Activated T-helper 1 cell treated with anti-CD3 and anti-CD28 coated beads, Interleukin-12 subunit alpha, Interleukin-12 subunit beta, Interleukin-2, Interleukin-4 antibody, amounts not matched to agents 30 ng/mL and 10 ng/mL and 1 ng/mL, durations not matched to agents 14 hours and 24 hours and 36 hours (primary cell): ENCODE data around the gene HIRIP3. TPM values are rescaled to one million over a fixed set of nuclear protein-coding genes. Genes with fewer than 3 reads are reported as not detected.

ENCODE experiments used
- DNase-seq: peaks from one replicate; pipeline ENCODE4 v3.0.0; 2021; ENCODE audit warnings: low spot score
- H3K27ac Mint-ChIP-seq: one replicate; pipeline ENCODE4 v1.8.0; 2021; ENCODE audit warnings: mild to moderate bottlenecking, mixed read lengths
- H3K27me3 Mint-ChIP-seq: one replicate; pipeline ENCODE4 v1.8.0; 2022; ENCODE audit warnings: mild to moderate bottlenecking, moderate library complexity, mixed read lengths; ENCODE audit not compliant: insufficient read depth
- H3K36me3 Mint-ChIP-seq: one replicate; pipeline ENCODE4 v1.8.0; 2021; ENCODE audit warnings: low read depth, mixed read lengths
- H3K4me1 Mint-ChIP-seq: one replicate; pipeline ENCODE4 v1.8.0; 2021; ENCODE audit warnings: low read depth, mixed read lengths
- H3K4me3 Mint-ChIP-seq: one replicate; pipeline ENCODE4 v1.8.0; 2021; ENCODE audit warnings: mild to moderate bottlenecking, moderate library complexity, mixed read lengths
- H3K9me3 Mint-ChIP-seq: one replicate; pipeline ENCODE4 v1.8.0; 2021; ENCODE audit warnings: mixed read lengths
- intact Hi-C: fragments of 100-400 bp; cut with micrococcal nuclease; formaldehyde crosslinking; loops from one replicate; pipeline ENCODE4 v1.15.1; 2024
- total RNA-seq: library from RNA; stranded (reverse); gene quantifications from 2 replicates; pipeline ENCODE4 v1.2.3, GENCODE V29; 2022

HIRIP3 gene
- total RNA-seq, 1 donor from 2014 or later, result 50.1 TPM

- H3K9me3 Mint-ChIP-seq, result peaks cover 3% of the 10 kb centered on the region
- intact Hi-C loops, result no loop called here
- no peak for DNase-seq
- H3K4me3 Mint-ChIP-seq, result no peak overlapping the region
- H3K27me3 Mint-ChIP-seq, result peaks cover 16% of the 10 kb centered on the region
- no peaks in the 10 kb centered on the region for H3K36me3 Mint-ChIP-seq
- no peaks in the 10 kb centered on the region for H3K4me1 Mint-ChIP-seq
- no peak overlapping the region for H3K27ac Mint-ChIP-seq
These were observed 47.5 kb downstream of the HIRIP3 start for GRCh38 chr16:29947897-29948296.

GRCh38 chr16:29943846-29944799, 51.3 kb downstream of the HIRIP3 start:
- DNase-seq, result no peak
- intact Hi-C loops, result loop anchor here (5.0 kb wide), 1 partner anchor 93 kb away; no protein-coding TSS in a partner anchor
- Mint-ChIP-seq H3K27me3 (peaks cover 28% of the 10 kb centered on the region), H3K9me3 (no peaks in the 10 kb centered on the region), H3K27ac (no peak overlapping the region), H3K36me3 (no peaks in the 10 kb centered on the region), H3K4me3 (no peak overlapping the region), H3K4me1 (no peaks in the 10 kb centered on the region)

Other genes with a start within 250 kb of the HIRIP3 start
- gene C16orf54, start 249.6 kb downstream of the HIRIP3 start, total RNA-seq, result 21.3 and 24.6 TPM in 2 replicates
- gene ZG16, start 217.4 kb downstream of the HIRIP3 start, total RNA-seq, result not detected in 2 replicates
- 134 and 140 TPM in 2 replicates for gene KIF22, start 204.9 kb downstream of the HIRIP3 start, total RNA-seq
- gene MAZ, start 189.1 kb downstream of the HIRIP3 start, total RNA-seq, result 365 and 380 TPM in 2 replicates
- gene PRRT2, start 183.4 kb downstream of the HIRIP3 start, total RNA-seq, result 1.0 and 1.3 TPM in 2 replicates
- gene PAGR1, start 179.5 kb downstream of the HIRIP3 start, total RNA-seq, result 29.2 and 30.8 TPM in 2 replicates
- gene MVP, start 175.2 kb downstream of the HIRIP3 start, total RNA-seq, result 117 and 124 TPM in 2 replicates
- gene CDIPT, start 132.4 kb downstream of the HIRIP3 start, total RNA-seq, result 83.7 and 85.5 TPM in 2 replicates
- gene SEZ6L2, start 96.1 kb downstream of the HIRIP3 start, total RNA-seq, result 0.16 and 0.32 TPM in 2 replicates
- gene ASPHD1, start 95.1 kb downstream of the HIRIP3 start, total RNA-seq, result 4.2 and 4.7 TPM in 2 replicates
- 53.7 and 58.2 TPM in 2 replicates for gene KCTD13, start 69.4 kb downstream of the HIRIP3 start, total RNA-seq
- gene TMEM219, start 33.5 kb downstream of the HIRIP3 start, total RNA-seq, result 41.5 and 43.7 TPM in 2 replicates
- gene TAOK2, start 21.7 kb downstream of the HIRIP3 start, total RNA-seq, result 38.5 and 39.7 TPM in 2 replicates
- gene INO80E, start 624 bp upstream of the HIRIP3 start, total RNA-seq, result 128 and 137 TPM in 2 replicates
- 2.0 and 2.3 TPM in 2 replicates for gene DOC2A, start 15.4 kb upstream of the HIRIP3 start, total RNA-seq
- not detected in 2 replicates for gene C16orf92, start 27.6 kb upstream of the HIRIP3 start, total RNA-seq
- 1.6 and 1.9 TPM in 2 replicates for gene TLCD3B, start 35.7 kb upstream of the HIRIP3 start, total RNA-seq
- 1,715 and 1,718 TPM in 2 replicates for gene ALDOA, start 70.1 kb upstream of the HIRIP3 start, total RNA-seq
- gene PPP4C, start 80.4 kb upstream of the HIRIP3 start, total RNA-seq, result 133 and 147 TPM in 2 replicates
- gene TBX6, start 96.3 kb upstream of the HIRIP3 start, total RNA-seq, result 1.6 and 1.8 TPM in 2 replicates
- gene YPEL3, start 100.6 kb upstream of the HIRIP3 start, total RNA-seq, result 14.5 and 15.1 TPM in 2 replicates
- gene GDPD3, start 117.9 kb upstream of the HIRIP3 start, total RNA-seq, result 4.3 and 6.3 TPM in 2 replicates
- gene MAPK3, start 127.6 kb upstream of the HIRIP3 start, total RNA-seq, result 53.7 and 58.3 TPM in 2 replicates
- gene CORO1A, start 188.0 kb upstream of the HIRIP3 start, total RNA-seq, result 816 and 819 TPM in 2 replicates
- gene BOLA2B, start 198.0 kb upstream of the HIRIP3 start, total RNA-seq, result 312 and 329 TPM in 2 replicates
- gene SLX1A, start 198.3 kb upstream of the HIRIP3 start, total RNA-seq, result 63.2 and 66.4 TPM in 2 replicates
- 18.9 and 20.4 TPM in 2 replicates for gene SULT1A3, start 203.6 kb upstream of the HIRIP3 start, total RNA-seq